Coronary artery (tissue), 2 donors: ENCODE results near the gene PROKR2.

Source experiments
- DNase-seq: peaks from one replicate; pipeline ENCODE4 v3.0.0-alpha.2; 2017; ENCODE audit warnings: low spot score
- H3K27ac ChIP-seq, 2 donors: fragments of 200-600 bp; sonication (generic); one replicate each; pipeline ENCODE4 v1.5.1; 2016 to 2019
- H3K4me3 ChIP-seq: fragments of 200-600 bp; sonication (generic); 2 replicates; pipeline ENCODE4 v1.5.1; 2016; ENCODE audit warnings: mild to moderate bottlenecking, moderate library complexity
- TF ChIP-seq, protein P1 (sequence below): fragments of 200-600 bp; sonication (generic); IDR thresholded peaks from one replicate; pipeline ENCODE4 v1.5.1; 2019; ENCODE audit warnings: antibody characterized with exemption

The PROKR2 gene

DNA sequence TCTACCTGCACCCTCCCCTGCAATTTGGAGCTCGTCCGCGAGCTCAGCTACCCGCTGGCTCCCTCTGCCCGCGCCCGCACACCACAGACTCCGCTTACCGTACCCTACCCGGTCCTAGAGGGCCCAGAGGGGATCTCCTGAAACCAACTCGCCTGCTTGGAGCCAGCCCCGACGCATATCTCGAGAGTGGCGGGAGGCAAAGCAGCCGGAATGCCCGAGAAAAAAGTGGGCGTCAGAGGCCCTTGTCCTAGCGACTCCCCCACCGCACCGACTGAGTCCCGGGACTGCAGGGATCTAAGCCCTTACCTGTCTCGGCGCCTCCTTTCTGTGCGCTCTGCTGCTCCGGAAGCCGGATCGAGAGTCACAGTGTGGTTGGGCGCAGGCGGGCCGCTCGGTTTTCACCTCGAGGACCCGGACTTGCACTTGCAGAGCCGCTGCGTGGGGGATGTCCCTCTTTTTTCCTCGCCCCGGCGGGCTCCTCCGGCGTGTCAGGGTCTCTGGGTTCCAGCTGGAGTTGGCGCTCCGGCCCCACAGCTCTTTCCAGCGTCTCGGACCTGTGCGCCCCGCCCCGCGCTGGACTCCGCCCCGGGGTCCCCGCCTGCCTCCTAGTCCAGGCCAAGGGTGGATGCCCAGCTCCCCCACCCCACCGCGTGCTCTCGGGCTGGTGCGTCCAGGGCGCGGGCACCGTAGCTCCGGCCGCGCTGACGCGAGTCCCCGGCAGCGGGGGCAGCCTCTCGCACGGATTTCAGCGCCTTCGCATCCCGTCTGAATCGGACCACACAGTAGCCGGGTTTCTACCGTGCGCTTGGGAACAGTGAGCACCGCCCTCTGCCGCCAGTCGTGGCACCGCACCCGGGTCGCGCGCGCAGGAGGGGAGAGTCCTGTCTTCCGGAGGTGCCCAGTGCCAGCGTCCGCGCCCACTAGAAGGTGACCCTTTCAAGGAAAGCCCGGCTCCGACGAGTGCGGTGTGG is at the start of gene PROKR2:
Gene PROKR2, minus strand, starts transcription at position 767 of the 971 bp plus-strand sequence. CDS start 2,585 bp downstream, outside the sequence.
- Histone ChIP-seq H3K4me3 (no peak within 1 kb of the TSS), H3K27ac (no peak within 1 kb of the TSS)
- DNase-seq: no peak
- TF ChIP-seq, protein P1, sequence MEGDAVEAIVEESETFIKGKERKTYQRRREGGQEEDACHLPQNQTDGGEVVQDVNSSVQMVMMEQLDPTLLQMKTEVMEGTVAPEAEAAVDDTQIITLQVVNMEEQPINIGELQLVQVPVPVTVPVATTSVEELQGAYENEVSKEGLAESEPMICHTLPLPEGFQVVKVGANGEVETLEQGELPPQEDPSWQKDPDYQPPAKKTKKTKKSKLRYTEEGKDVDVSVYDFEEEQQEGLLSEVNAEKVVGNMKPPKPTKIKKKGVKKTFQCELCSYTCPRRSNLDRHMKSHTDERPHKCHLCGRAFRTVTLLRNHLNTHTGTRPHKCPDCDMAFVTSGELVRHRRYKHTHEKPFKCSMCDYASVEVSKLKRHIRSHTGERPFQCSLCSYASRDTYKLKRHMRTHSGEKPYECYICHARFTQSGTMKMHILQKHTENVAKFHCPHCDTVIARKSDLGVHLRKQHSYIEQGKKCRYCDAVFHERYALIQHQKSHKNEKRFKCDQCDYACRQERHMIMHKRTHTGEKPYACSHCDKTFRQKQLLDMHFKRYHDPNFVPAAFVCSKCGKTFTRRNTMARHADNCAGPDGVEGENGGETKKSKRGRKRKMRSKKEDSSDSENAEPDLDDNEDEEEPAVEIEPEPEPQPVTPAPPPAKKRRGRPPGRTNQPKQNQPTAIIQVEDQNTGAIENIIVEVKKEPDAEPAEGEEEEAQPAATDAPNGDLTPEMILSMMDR: no peak

DNA sequence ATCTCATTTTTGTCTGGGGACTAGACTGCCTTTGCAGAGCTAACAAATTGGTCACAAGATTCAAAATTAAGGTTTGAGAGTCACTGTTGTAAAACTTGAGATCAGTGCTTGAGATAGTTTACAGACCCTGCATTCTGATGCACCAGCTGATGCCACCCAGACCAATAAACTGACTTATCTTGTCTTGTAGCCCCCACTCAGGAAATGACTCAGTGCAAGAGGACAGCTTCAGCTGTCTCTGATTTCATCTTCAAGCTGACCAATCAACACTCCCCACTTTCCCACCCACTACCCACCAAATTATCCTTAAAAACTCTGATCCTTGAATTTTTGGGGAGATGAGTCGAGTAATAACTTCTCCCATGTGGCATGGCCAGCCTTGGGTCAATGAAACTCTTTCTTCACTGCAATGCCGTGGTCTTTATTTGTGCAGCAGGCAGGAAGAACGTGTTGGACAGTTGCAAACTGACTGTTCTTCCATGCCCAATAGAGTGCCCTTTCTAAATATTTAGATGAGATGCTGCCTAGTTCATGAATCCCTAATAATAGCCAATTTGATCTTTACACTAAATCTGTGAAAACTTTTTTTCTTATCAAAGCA is 48.3 kb upstream of the PROKR2 start:
- TF ChIP-seq, protein P1: no peak

DNA sequence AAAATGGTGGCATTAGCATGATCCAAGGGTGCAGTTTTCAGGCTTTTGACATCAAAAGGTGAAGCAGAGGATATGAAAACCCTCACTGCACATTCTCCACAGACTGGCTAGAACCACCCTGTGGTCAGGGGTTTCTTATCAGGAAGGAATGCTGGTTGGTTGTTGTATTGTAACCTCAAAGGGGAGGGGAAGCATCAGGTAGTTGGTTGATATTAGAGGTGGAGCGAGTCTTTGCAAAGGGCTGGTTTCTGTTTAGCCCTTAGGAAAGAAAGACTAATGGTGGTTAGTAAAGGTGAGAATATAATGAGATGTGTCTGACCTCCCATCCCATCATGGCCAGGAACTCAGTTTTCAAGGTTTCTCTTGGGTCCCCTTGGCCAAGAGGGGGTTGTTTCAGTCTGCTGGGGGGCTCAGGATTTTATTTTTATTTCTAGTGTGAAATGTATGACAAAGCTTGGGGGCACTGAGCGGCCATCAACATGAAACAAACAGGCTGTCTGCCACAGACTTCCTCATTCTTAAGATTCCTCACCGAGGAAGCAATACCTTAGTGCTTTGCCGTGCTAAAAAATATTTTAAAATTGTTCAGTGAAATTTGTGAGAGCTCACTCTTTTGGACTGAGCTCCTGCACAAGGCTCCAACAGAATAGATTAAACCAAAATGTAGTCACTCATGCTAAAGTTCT is 47.5 kb upstream of the PROKR2 start:
- TF ChIP-seq, protein P1: no peak
- H3K27ac ChIP-seq: no peak overlapping the region
- DNase-seq: no peak
- H3K4me3 ChIP-seq: no peak overlapping the region

More for the DNA sequence above, 48.3 kb upstream of the PROKR2 start:
- Histone ChIP-seq H3K4me3 (no peak overlapping the region), H3K27ac (no peak overlapping the region)
- no peak for DNase-seq

DNA sequence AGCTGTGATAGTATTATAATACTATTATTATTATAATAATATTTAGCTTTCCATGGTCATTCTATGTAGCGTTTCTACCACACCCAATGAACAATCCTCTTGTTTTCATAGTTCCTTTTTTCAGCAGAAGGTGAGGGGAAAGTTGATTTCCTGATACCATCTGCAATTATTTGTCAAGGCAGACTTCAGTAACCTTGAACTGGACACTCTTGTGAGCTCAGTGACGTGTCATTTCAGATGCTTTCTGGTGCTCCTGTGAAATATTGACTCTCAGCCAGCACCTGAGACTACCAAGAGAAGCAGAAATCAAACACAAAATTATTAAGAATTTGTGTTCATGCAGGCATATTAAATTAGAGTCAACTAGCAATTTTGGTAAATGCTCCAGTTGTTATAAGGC is 46.0 kb upstream of the PROKR2 start:
- TF ChIP-seq, protein P1: no peak
- H3K27ac ChIP-seq: no peak overlapping the region
- DNase-seq: no peak
- H3K4me3 ChIP-seq: no peak overlapping the region

DNA sequence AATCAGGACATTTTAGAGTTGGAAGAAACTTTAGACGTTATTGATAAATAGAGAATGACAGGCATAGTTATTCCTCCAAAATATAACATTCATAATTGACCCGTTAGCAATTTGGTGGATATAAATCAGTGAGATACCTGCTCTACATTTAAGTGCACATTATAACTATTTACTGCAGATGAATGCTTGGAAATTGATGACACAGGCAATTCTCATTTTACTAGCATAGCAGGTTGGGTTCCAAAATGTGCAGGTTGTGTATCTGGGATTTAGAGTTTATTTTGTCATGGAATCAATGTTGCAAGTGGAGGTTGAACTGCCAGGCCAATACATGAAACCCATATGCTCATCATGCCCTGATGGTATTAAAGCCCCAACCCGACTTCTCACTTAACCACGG is 44.4 kb upstream of the PROKR2 start:
- Histone ChIP-seq H3K4me3 (no peak overlapping the region), H3K27ac (no peak overlapping the region)
- no peak for DNase-seq
- TF ChIP-seq, protein P1: no peak

DNA sequence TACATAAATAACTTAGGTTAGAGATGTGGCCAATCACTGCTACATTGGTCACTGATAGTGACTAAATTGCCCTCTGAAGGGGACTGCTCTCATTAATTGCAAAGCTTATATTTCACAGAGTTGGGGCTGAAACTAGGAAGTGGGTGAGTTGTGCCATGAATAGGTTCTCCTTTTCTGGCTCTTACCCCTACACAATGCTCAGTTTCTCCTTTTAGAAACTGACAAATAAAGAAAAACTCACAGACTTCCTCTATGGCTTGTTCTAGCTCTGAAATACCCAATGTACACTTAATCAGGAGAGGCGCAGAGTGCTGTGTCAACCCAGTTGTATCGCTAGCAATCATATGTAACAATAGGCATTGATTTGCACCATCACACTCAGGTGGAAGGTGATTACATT is 41.2 kb upstream of the PROKR2 start:
- DNase-seq: no peak
- TF ChIP-seq, protein P1: no peak
- no peak overlapping the region for H3K4me3 ChIP-seq
- H3K27ac ChIP-seq: no peak overlapping the region
